ENCODE results near the gene FAM120A. TPM values are rescaled to one million over a fixed set of nuclear protein-coding genes. Genes with fewer than 3 reads are reported as not detected.

FAM120A gene
- total RNA-seq: 109 TPM
- long read RNA-seq, full-length matches to known transcripts: 6 of 77 reads
- long read RNA-seq, partial matches to known transcripts: 66 of 77 reads
- long read RNA-seq, other reads (novel, unspliced or antisense): 5 of 77 reads

- TF ChIP-seq, protein P1, sequence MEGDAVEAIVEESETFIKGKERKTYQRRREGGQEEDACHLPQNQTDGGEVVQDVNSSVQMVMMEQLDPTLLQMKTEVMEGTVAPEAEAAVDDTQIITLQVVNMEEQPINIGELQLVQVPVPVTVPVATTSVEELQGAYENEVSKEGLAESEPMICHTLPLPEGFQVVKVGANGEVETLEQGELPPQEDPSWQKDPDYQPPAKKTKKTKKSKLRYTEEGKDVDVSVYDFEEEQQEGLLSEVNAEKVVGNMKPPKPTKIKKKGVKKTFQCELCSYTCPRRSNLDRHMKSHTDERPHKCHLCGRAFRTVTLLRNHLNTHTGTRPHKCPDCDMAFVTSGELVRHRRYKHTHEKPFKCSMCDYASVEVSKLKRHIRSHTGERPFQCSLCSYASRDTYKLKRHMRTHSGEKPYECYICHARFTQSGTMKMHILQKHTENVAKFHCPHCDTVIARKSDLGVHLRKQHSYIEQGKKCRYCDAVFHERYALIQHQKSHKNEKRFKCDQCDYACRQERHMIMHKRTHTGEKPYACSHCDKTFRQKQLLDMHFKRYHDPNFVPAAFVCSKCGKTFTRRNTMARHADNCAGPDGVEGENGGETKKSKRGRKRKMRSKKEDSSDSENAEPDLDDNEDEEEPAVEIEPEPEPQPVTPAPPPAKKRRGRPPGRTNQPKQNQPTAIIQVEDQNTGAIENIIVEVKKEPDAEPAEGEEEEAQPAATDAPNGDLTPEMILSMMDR (IDR thresholded peaks at IDR 0.05): no peak
- DNase-seq (peak; percentile 91), ATAC-seq (peak; percentile 90)
- H3K4me1 ChIP-seq: peaks cover 43% of the 10 kb centered on the region
- H3K36me3 ChIP-seq: peaks cover 37% of the 10 kb centered on the region
- H3K27ac ChIP-seq: peak within 1 kb of the TSS; percentile 97
- H3K4me3 ChIP-seq: peak within 1 kb of the TSS; percentile 93
- H3K27me3 ChIP-seq: no peaks in the 10 kb centered on the region
- intact Hi-C loops (cut with DNase I): no loop called here
- no peaks in the 10 kb centered on the region for H3K9me3 ChIP-seq
These were observed at the start of gene FAM120A for GRCh38 chr9:93450945-93451815. FAM120A (plus strand) TSS chr9:93451685; CDS start chr9:93451916, 231 bp downstream.

- intact Hi-C loops (cut with DNase I): no loop called here
- no peak overlapping the region for H3K4me3 ChIP-seq
- TF ChIP-seq, protein P1 (IDR thresholded peaks at IDR 0.05): no peak
- H3K27me3 ChIP-seq: no peaks in the 10 kb centered on the region
- no peaks in the 10 kb centered on the region for H3K9me3 ChIP-seq
- DNase-seq (no peak), ATAC-seq (no peak)
- no peaks in the 10 kb centered on the region for H3K4me1 ChIP-seq
- H3K36me3 ChIP-seq: no peaks in the 10 kb centered on the region
- no peak overlapping the region for H3K27ac ChIP-seq
These were observed 45.1 kb upstream of the FAM120A start for GRCh38 chr9:93406371-93406770.

- intact Hi-C loops (cut with DNase I): loop anchor here (10.0 kb wide), 1 partner anchor 431 kb away; no protein-coding TSS in a partner anchor
These were observed 38.0 kb upstream of the FAM120A start for GRCh38 chr9:93413530-93413929.

DNA sequence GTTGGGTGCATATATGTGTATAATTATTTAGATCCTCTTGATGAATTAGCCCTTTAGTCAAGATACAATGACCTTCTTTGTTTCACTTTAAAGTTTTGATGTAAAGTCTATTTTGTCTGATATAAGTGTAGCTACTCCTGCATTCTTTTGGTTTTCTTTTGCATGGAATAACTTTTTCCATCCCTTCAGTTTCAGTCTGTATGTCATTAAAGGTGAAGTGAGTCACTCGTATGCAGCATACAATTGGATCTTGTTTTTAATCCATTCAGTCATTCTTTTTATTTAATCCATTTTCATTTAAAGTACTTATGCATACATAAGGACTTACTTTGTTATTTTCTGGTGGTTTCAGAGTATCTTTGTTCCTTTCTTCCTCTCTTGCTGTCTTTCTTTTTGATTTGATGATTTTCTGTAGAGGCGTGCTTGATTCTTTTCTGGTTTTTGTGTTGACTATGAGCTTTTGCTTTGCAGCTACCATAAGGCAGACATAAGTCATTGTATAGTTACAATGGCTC lies 36.3 kb upstream of the FAM120A start:
- Histone ChIP-seq H3K9me3 (peaks cover 4% of the 10 kb centered on the region), H3K4me1 (no peaks in the 10 kb centered on the region), H3K27me3 (no peaks in the 10 kb centered on the region), H3K36me3 (no peaks in the 10 kb centered on the region), H3K27ac (no peak overlapping the region), H3K4me3 (no peak overlapping the region)
- intact Hi-C loops (cut with DNase I): loop anchor here (10.0 kb wide), 1 partner anchor 430 kb away; no protein-coding TSS in a partner anchor
- DNase-seq (no peak), ATAC-seq (no peak)
- TF ChIP-seq, protein P1 (IDR thresholded peaks at IDR 0.05): no peak

More at GRCh38 chr9:93413530-93413929, 38.0 kb upstream of the FAM120A start:
- TF ChIP-seq, protein P1 (IDR thresholded peaks at IDR 0.05): no peak
- H3K4me1 ChIP-seq: no peaks in the 10 kb centered on the region
- H3K27ac ChIP-seq: no peak overlapping the region
- no peaks in the 10 kb centered on the region for H3K9me3 ChIP-seq
- H3K27me3 ChIP-seq: no peaks in the 10 kb centered on the region
- ATAC-seq: no peak
- H3K4me3 ChIP-seq: no peak overlapping the region
- DNase-seq: no peak
- H3K36me3 ChIP-seq: no peaks in the 10 kb centered on the region

GRCh38 chr9:93416530-93417235 lies 34.8 kb upstream of the FAM120A start:
- H3K27me3 ChIP-seq: no peaks in the 10 kb centered on the region
- no peak overlapping the region for H3K4me3 ChIP-seq
- no peak for DNase-seq
- TF ChIP-seq, protein P1 (IDR thresholded peaks at IDR 0.05): no peak
- no peak for ATAC-seq
- H3K9me3 ChIP-seq: peaks cover 4% of the 10 kb centered on the region
- H3K4me1 ChIP-seq: no peaks in the 10 kb centered on the region
- no peak overlapping the region for H3K27ac ChIP-seq
- intact Hi-C loops (cut with DNase I): loop anchor here (10.0 kb wide), 1 partner anchor 428 kb away; no protein-coding TSS in a partner anchor
- H3K36me3 ChIP-seq: no peaks in the 10 kb centered on the region

All from upper lobe of right lung (tissue), 1 donor.